ENCODE measurements around the gene TMEM203.

The TMEM203 gene

GRCh38 chr9:137163365-137163715 lies 42.1 kb downstream of the TMEM203 start:
- DNase-seq: no peak

- no peak for DNase-seq
Measured at GRCh38 chr9:137162505-137163364, 42.7 kb downstream of the TMEM203 start.

- no peak for DNase-seq
Measured at GRCh38 chr9:137161558-137162486, 43.6 kb downstream of the TMEM203 start.

- DNase-seq: no peak
Measured at GRCh38 chr9:137160716-137161557, 44.5 kb downstream of the TMEM203 start.

GRCh38 chr9:137160054-137160425 lies 45.4 kb downstream of the TMEM203 start:
- DNase-seq: no peak

DNA sequence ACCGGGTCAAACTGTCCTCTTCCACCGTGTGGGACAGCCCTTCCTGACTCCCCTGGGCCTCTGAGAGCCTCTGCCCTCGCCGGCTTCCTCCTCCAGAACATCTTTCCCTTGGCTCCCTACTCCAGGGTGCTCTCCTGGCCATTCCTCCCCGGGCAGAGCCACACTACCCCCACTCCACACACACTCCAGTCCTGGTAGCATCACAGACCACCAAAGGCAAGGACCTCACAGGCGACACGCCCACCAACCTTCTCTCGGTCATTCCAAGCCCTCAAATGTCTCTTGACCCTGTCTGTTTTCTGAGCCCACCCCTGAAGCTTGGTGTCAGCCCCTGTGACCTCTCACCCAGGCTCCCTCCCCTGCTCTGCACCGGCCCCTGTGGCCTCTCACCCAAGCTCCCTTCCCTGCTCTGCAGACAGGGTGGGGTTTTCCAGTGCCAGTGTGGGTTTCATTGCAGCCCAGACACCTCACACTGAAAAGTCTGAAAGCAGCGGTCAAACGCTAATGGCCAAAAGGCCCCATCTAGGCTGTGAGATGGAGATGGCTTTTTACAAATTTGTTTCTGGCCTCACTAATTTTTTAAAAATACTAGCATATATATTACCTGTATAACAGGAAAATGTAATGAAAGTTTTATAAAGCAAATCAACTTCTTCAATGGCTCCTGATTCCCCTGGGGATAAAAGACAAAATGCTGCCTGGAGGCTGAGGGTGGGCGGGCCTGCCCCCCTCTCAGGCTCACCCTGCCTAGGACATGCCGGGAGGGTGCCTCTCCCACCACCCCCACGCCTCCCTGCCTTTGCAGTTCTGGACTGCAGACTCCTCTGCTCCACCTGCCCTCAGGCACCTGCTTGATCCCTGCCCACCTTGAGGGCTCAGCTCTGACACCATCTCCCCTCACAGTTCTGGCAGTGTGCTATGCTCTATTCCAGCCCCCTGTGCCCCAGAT lies 46.1 kb downstream of the TMEM203 start:
- DNase-seq: no peak

GRCh38 chr9:137158625-137159024 lies 46.8 kb downstream of the TMEM203 start:
- DNase-seq: no peak

GRCh38 chr9:137157618-137158415 lies 47.6 kb downstream of the TMEM203 start:
- no peak for DNase-seq

DNA sequence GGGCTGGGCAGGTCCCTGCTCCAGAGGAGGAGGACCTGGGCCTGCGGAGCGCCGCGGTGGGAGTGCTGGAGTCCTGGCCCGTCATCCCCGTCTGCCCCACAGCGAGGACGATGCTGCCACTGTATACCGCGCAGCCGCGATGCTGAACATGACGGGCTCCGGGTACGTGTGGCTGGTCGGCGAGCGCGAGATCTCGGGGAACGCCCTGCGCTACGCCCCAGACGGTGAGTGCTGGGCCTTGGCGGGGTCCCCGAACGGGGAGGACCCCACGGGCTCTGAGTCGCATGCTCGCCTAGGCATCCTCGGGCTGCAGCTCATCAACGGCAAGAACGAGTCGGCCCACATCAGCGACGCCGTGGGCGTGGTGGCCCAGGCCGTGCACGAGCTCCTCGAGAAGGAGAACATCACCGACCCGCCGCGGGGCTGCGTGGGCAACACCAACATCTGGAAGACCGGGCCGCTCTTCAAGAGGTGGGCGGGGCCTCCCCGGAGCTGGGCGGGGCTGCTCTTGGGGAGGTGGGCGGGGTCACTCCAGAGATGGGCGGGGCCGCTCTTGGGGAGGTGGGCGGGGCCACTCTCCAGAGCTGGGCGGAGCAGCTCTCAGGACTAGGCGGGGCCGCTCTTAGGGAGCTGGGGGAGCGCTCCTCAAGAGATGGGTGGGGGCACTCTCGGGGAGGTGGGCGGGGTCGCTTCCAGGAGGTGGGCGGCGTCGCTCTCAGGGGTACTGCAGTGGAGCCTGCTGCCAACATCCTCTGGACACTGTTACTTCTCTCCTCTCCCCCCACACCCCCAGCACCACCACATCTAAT lies 48.7 kb downstream of the TMEM203 start:
- no peak for DNase-seq

Measured in KG1 (cell line).